ENCODE results near the gene GADD45B.
"Not testable (repeated sequence)": the region's sequence is repeated elsewhere in the genome, so short reads cannot be mapped to it uniquely, and the experiment has no call there.

Gene GADD45B

GRCh38 chr19:2495130-2495641, 19.3 kb downstream of the GADD45B start:
- POLR2A ChIA-PET, result interaction anchor here (0.6 to 4.4 kb wide), 4 partner anchors 16 to 89 kb away, joined by 3 to 35 read pairs (median 3); partner anchors contain the start of gene GADD45B
- TF ChIP-seq CTCF (IDR thresholded peaks at IDR 0.05; ENCODE audit: control extremely low read depth, extremely low read depth, low read depth, missing control alignments), result no peak
- no peak for DNase-seq (ENCODE audit: extremely low spot score)

GRCh38 chr19:2495651-2496316, 19.9 kb downstream of the GADD45B start:
- CTCF ChIA-PET, result interaction anchor here (0.8 to 1.6 kb wide), 3 partner anchors 115 to 207 kb away, joined by 3 to 5 read pairs (median 3); no protein-coding TSS in a partner anchor
- POLR2A ChIA-PET, result interaction anchor here (0.8 to 4.4 kb wide), 3 partner anchors 16 to 20 kb away, joined by 3 to 35 read pairs (median 3); partner anchors contain the start of gene GADD45B

More at GRCh38 chr19:2495130-2495641, 19.3 kb downstream of the GADD45B start:
- CTCF ChIA-PET, result interaction anchor here (1.0 to 1.6 kb wide), 2 partner anchors 75 to 116 kb away, joined by 3 to 5 read pairs; no protein-coding TSS in a partner anchor

GRCh38 chr19:2497186-2497585, 21.3 kb downstream of the GADD45B start:
- no peak for TF ChIP-seq CTCF (IDR thresholded peaks at IDR 0.05; ENCODE audit: control extremely low read depth, extremely low read depth, low read depth, missing control alignments)
- CTCF ChIA-PET, result interaction anchor here (2.1 to 2.8 kb wide), 2 partner anchors 17 to 114 kb away, joined by 5 to 8 read pairs; no protein-coding TSS in a partner anchor
- POLR2A ChIA-PET, result interaction anchor here (4.4 kb wide), 1 partner anchor 21 kb away, joined by 35 read pairs; the partner anchor contains the start of gene GADD45B
- no peak for DNase-seq (ENCODE audit: extremely low spot score)

More at GRCh38 chr19:2495651-2496316, 19.9 kb downstream of the GADD45B start:
- no peak for DNase-seq (ENCODE audit: extremely low spot score)
- no peak for TF ChIP-seq CTCF (IDR thresholded peaks at IDR 0.05; ENCODE audit: control extremely low read depth, extremely low read depth, low read depth, missing control alignments)

GRCh38 chr19:2500156-2500555, 24.2 kb downstream of the GADD45B start:
- POLR2A ChIA-PET, result no interaction called here
- no peak for DNase-seq (ENCODE audit: extremely low spot score)
- TF ChIP-seq CTCF (IDR thresholded peaks at IDR 0.05; ENCODE audit: control extremely low read depth, extremely low read depth, low read depth, missing control alignments), result no peak
- CTCF ChIA-PET, result no interaction called here

- no peak for DNase-seq (ENCODE audit: extremely low spot score)
- CTCF ChIA-PET, result no interaction called here
- no peak for TF ChIP-seq CTCF (IDR thresholded peaks at IDR 0.05; ENCODE audit: control extremely low read depth, extremely low read depth, low read depth, missing control alignments)
- POLR2A ChIA-PET, result no interaction called here
Measured at GRCh38 chr19:2500841-2501261, 24.9 kb downstream of the GADD45B start.

- POLR2A ChIA-PET, result interaction anchor here (1.5 kb wide), 1 partner anchor 28 kb away, joined by 6 read pairs; the partner anchor contains the start of gene GADD45B
- CTCF ChIA-PET, result interaction anchor here (1.2 to 2.5 kb wide), 3 partner anchors 9 to 133 kb away, joined by 4 to 7 read pairs (median 4); no protein-coding TSS in a partner anchor
- TF ChIP-seq CTCF (IDR thresholded peaks at IDR 0.05; ENCODE audit: control extremely low read depth, extremely low read depth, low read depth, missing control alignments), result no peak
- DNase-seq (ENCODE audit: extremely low spot score), result no peak
Measured at GRCh38 chr19:2503521-2504109, 27.7 kb downstream of the GADD45B start.

- POLR2A ChIA-PET, result interaction anchor here (1.4 kb wide), 1 partner anchor 30 kb away, joined by 3 read pairs; the partner anchor contains the start of gene GADD45B
- CTCF ChIA-PET; DNase-seq (ENCODE audit: extremely low spot score): not testable (repeated sequence)
Measured at GRCh38 chr19:2506656-2507055, 30.7 kb downstream of the GADD45B start.
